GM19467 (cell line): Measurements from ENCODE around the gene CERS6.
A peak's percentile ranks its signal among the peaks of the same experiment; 100 is the strongest.
"Not testable (repeated sequence)": the region's sequence is repeated elsewhere in the genome, so short reads cannot be mapped to it uniquely, and the experiment has no call there.

Experiments
- ATAC-seq: cut with Tn5 transposase; IDR thresholded peaks from one replicate; pipeline ENCODE4 v1.9.1; 2021; ENCODE audit warnings: mild to moderate bottlenecking, moderate library complexity; ENCODE audit not compliant: unreplicated experiment

The CERS6 gene

GRCh38 chr2:168753765-168754329 lies 297.8 kb downstream of the CERS6 start:
- no peak for ATAC-seq

DNA sequence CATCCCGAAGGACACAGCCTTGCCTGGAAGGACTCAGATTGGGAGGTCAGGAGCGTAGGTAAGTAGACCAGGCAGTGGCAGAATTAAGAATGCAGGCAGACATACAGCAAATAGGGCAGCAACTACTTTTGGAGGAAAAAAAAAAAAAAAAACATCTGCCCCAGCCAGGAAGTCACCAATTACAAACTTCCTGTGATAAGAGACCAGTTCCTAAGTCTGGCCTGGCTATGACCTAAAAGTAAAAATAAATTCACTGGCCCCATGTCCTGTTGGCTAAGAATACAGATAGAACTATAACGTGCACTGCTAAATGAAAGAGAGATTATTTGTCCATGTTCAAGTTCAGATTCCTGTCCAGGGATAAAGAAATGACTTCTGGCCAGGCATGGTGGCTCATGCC lies 301.2 kb downstream of the CERS6 start:
- no peak for ATAC-seq

GRCh38 chr2:168758970-168759820 lies 303.1 kb downstream of the CERS6 start:
- ATAC-seq = peak; percentile 63

DNA sequence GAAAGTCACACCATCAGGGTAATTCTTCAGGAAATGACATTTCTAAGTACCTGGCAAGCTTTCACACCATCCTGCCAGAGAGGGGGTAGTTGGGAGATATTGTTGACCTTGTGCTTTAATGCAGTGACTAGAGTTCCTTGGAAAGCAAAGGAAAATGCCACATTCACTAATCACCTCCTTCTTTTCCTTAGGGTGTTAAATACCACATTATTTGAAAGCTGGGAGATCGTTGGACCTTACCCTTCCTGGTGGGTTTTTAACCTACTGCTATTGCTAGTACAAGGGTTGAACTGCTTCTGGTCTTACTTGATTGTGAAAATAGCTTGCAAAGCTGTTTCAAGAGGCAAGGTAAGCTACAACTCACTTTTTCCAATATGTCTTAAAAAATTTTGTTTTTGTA lies 309.3 kb downstream of the CERS6 start:
- ATAC-seq = no peak

- no peak for ATAC-seq
Measured at GRCh38 chr2:168766600-168766999, 310.5 kb downstream of the CERS6 start.

- ATAC-seq = no peak
Measured at GRCh38 chr2:168767258-168767657, 311.2 kb downstream of the CERS6 start.

- not testable (repeated sequence) for ATAC-seq
Measured at GRCh38 chr2:168768357-168768756, 312.3 kb downstream of the CERS6 start.

GRCh38 chr2:168770796-168771195 lies 314.7 kb downstream of the CERS6 start:
- no peak for ATAC-seq

DNA sequence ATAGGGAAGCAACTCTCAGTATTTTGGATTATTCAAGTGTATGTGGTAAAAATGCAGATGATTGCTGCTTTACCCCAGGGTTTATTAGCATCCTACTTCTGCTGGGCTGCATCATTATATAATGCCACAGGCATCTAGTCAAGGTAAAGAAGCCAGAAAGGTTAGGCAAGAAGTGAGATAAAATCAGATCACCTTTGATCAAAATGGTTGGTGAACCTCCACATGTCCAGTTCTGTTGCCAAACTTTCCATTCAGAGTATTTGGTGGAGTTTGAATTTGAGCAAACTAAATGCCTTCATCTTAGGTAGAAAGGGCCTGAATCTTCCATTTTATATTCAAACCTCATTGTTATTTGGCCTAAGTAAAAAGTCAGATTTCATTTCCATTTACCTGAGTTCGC lies 316.6 kb downstream of the CERS6 start:
- ATAC-seq = no peak

DNA sequence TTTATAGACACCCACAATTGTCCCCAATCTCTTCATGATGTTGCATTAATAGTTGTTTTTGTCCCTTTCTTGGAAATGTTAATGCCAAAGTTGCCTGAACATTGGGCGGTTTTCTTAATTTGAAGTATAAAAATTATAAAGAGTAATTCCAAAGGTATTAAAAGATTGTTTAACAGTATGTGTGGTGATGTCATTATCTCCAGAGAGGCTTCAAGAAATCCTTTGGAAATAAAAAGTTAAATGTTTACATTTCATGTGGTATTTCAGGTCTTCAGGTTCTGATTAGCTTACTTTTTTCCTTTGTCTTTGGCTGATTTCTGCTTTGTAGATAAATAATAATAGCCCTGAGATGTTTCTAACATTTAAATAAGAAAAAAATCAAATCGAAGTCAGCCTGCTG lies 317.1 kb downstream of the CERS6 start:
- ATAC-seq = no peak

DNA sequence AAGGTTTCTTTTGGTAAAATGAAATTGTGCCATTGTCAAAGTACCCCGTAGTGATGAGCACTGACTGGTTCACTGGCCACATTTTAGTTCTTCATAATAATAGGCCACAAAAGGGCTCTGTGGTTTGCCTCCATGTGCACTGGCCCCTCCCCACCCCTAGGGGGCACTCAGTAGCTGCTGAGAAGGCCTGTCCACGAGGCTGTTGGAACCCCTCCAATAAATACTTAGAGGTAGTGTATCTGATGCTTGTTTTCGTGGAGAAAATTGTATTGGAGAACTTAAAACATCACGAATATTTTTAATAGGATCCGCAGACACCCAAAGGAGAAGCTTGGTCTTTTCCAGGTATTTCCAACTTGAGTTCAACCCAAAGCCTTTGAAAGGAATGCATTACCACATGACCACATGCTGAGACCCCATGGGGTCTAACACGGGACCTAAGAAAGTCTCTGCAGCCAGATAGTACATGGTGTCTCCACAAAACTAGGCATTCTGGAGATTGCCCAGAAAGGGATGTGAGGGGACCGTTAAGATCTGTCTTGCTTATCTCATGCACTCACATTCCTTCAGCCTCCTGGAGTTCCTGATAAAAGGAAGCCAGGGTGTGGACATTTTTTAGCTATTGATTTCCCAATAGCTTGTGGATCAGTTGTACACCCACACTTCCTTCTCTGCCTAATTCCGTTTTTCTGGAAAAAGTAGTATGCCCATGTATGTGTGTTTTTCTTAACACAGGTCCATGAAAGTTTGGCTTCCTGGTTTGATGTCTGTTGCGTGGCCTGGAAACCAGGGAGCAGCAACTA lies 317.8 kb downstream of the CERS6 start:
- ATAC-seq = peak; percentile 54

DNA sequence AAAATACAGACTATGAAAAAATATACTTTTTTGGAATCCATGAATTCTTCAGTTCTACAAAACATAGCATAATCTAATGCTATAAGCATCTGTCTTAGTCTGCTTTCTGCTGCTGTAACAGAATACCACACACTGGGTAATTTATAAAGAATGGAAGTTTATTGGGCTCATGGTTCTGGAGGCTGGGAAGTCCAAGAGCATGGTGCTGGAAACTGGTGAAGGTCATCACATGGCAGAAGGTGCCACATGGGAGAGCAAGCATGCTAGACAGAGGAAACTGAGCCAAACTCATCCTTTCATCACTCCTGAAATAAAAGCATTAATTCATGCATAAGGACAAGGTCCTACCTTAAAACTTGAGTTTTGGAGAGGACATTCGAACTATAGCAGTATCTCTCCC lies 319.8 kb downstream of the CERS6 start:
- ATAC-seq = no peak

DNA sequence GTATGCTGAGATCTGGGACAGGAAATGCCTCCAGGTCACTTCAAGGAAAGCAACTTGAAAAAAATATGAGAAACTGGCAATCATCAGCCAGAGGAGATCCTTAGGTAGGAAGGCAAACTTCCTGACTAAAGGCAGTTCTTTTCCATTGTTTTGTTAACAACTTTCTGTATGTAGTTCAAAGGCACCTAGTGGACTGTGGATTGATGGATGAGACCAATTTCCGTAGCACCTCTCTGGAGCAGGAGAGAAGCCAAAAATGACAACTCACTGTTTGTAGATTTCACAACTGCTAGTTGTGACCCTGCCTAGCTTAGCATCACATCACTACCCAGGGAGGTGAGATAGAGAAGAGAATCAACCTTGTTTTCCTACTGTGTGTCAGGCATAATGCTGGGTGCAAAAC lies 324.6 kb downstream of the CERS6 start:
- ATAC-seq = no peak

DNA sequence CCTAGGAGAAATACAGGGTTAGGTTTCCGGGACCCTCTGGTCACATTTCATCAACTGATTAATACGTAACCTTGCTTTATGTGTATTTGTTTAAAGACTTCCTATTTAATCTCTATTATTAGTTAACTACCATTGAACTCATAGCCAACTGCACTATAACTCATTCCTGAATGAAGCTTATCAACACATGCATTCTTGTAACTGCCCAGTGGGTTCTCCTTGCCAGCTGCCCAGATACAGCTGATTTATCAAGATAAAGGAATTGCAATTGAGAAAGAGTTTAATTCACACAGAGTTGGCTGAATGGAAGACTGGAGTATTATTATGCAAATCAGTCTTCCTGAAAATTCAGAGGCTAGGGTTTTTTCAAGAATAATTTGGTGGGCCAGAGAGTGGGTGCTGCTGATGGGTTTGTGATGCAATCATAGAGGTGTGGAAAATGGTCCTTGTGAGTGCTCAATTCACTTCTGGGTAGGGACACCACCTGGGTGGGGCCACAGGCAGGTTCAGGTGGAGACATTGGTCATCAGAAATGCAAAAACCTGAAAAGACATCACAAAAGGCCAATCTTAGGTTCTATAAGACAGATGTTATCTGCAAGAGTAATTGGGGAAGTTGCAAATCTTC lies 325.2 kb downstream of the CERS6 start:
- ATAC-seq = no peak

DNA sequence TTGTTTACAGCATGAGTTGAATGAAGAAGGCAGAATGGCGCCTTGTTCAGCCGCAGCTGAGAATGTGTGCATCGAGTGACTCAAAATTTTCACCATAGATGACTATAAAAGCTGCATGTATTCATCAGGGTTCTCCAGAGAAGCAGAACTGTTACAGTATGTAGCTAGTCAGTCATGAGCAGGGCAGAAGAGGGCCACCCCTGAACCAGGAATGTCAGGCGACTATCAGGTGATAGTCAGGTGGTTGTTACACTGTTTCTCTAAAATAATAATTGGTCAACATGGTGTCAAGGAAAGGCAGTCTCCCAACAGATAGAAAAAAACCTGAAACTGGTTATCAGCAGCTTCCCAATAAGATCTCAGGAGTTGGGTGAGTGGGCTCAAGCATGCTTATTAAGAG lies 326.2 kb downstream of the CERS6 start:
- no peak for ATAC-seq

- no peak for ATAC-seq
Measured at GRCh38 chr2:168784993-168785392, 328.9 kb downstream of the CERS6 start.

DNA sequence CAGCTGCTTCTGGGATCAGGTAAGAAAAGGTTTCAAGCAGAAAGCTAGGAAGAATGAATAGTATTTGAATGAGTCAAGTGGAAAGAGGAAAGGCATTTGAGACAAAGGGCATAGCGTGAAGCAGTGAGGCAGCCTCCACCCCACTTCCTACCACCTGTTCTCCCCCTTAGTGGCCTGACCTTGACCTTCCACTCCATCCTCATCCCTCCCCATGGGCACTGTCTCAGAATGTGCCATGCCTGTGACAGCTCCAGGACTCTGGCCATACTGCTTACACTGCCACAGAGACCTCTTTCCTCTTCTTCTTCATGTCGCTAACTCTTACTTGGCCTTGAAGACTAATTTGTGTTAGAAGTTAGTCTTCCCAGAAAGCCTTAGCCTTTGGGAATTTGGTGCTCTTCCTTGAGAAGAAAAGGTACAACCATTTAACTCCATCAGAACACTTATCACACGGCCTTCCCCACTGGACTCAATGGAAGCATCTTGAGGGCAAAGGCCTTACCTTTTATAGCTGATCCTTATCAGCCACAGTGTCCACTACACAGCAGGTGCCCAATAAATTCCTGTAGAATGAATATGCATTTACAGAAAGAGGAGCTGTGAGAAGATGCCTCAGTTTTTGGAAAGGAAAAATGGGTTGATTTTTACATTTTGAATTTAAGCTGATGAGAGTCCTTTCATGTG lies 331.2 kb downstream of the CERS6 start:
- no peak for ATAC-seq

DNA sequence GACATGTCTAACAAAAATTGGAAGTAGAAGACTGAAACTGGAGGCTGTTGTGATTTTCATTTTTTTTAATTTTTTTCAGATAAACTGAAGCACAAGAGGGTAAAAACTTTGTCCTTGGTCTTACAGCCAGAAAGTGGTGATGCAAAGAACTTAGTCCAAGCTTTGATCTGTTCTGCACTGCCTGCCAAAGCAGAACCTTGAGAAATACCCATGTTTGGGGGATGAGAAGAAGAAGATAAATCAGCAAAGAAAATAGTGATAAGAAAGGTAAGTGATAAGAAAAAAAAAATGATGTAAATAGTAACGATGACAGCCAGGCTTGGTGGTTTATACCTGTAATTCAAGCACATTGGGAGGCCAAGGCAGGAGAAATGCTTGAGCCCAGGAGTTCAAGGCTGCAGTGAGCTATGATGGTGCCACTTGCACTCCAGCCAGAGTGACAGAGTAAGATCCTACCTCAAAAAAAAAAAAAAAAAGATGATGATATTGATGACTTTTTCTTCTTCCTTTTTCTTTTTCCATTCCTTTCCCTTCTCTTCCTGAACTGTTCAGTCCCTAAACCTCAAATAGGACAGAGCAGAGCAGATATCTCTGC lies 331.8 kb downstream of the CERS6 start:
- ATAC-seq = no peak

GRCh38 chr2:168789776-168790175 lies 333.7 kb downstream of the CERS6 start:
- ATAC-seq = no peak

- ATAC-seq = no peak
Measured at GRCh38 chr2:168790226-168790902, 334.3 kb downstream of the CERS6 start.
